B cell (primary cell): ENCODE measurements around the gene PTGDR. TPM values are rescaled to one million over a fixed set of nuclear protein-coding genes. Genes with fewer than 3 reads are reported as not detected.

Source experiments
- ATAC-seq: fragments of 200-7000 bp; cut with Tn5 transposase; one replicate; pipeline ENCODE4 v1.10.0; 2021; ENCODE audit warnings: low read depth, mild to moderate bottlenecking, moderate number of reproducible peaks, moderate library complexity
- CTCF ChIA-PET: fragments of 350-600 bp; sonication (Branson Sonifier 250); formaldehyde crosslinking; loops from one replicate; lab custom pipeline; 2021; ENCODE audit warnings: antibody characterized with exemption, inconsistent platforms; lab: Charles Lee
- POLR2A ChIA-PET: fragments of 350-600 bp; sonication (Branson Sonifier 250); formaldehyde crosslinking; loops from one replicate; lab custom pipeline; 2021; ENCODE audit warnings: antibody characterized with exemption; lab: Charles Lee
- DNase-seq: peaks from one replicate; pipeline ENCODE4 v3.0.0; 2013
- H2AFZ ChIP-seq: 2 replicates; pipeline ENCODE4 v1.6.1; 2012; ENCODE audit warnings: mild to moderate bottlenecking, low read depth, low read length; ENCODE audit not compliant: insufficient read depth, poor library complexity, severe bottlenecking
- H3K27ac ChIP-seq, 2 donors: 1 replicate in 1 of 2; 2 replicates in 1 of 2; pipeline ENCODE4 v1.5.1; 2012 to 2013; ENCODE audit warnings: low read length in 2 of 2, mild to moderate bottlenecking in 2 of 2, moderate library complexity in 1 of 2
- H3K27me3 ChIP-seq, 4 experiments: fragments of 200-600 bp in 1 of 4; sonication (generic) in 1 of 4; replicated peaks in 1 of 4; 1 replicate in 2 of 4; 2 replicates in 2 of 4; pipeline versions ENCODE4 v1.6.1 to v1.7.0; 2013 to 2016; ENCODE audit warnings: low read length in 3 of 4, mild to moderate bottlenecking in 2 of 4, mixed read lengths in 1 of 4, moderate library complexity in 1 of 4; ENCODE audit not compliant: insufficient read depth in 4 of 4, control insufficient read depth in 3 of 4; ENCODE audit errors: control extremely low read depth in 1 of 4
- H3K36me3 ChIP-seq, 2 experiments: replicated peaks in 1 of 2; 1 replicate in 1 of 2; 2 replicates in 1 of 2; pipeline versions ENCODE4 v1.6.1 to v1.7.1; 2013; ENCODE audit warnings: low read length in 1 of 2; ENCODE audit not compliant: insufficient read depth in 2 of 2, control insufficient read depth in 1 of 2; ENCODE audit errors: control extremely low read depth in 1 of 2, extremely low read depth in 1 of 2
- H3K4me1 ChIP-seq, 2 donors: fragments of 200-600 bp in 1 of 2; sonication (generic) in 1 of 2; 1 replicate in 1 of 2; 2 replicates in 1 of 2; pipeline versions ENCODE4 v1.5.1 to v1.6.1; 2013 to 2017; ENCODE audit warnings: low read length in 2 of 2; ENCODE audit not compliant: control insufficient read depth in 2 of 2, insufficient read depth in 2 of 2
- H3K4me2 ChIP-seq: replicated peaks from 2 replicates; pipeline ENCODE3; 2012; ENCODE audit warnings: mild to moderate bottlenecking, low read depth, low read length; ENCODE audit not compliant: poor library complexity, severe bottlenecking
- H3K4me3 ChIP-seq, 5 experiments: fragments of 200-600 bp in 1 of 5; sonication (generic) in 1 of 5; 1 replicate in 3 of 5; 2 replicates in 2 of 5; pipeline versions ENCODE4 v1.5.1 to v1.7.0; 2011 to 2016; ENCODE audit warnings: low read length in 4 of 5, mild to moderate bottlenecking in 4 of 5, low read depth in 2 of 5, control low read depth in 1 of 5, moderate library complexity in 1 of 5; ENCODE audit not compliant: insufficient read depth in 1 of 5; ENCODE audit errors: control extremely low read depth in 1 of 5, extremely low read depth in 1 of 5
- H3K79me2 ChIP-seq: fragments of 200-600 bp; sonication (generic); one replicate; pipeline ENCODE4 v1.6.0; 2016; ENCODE audit warnings: low read length; ENCODE audit not compliant: control insufficient read depth, insufficient read depth
- H3K9ac ChIP-seq: fragments of 200-600 bp; sonication (generic); 2 replicates; pipeline ENCODE4 v1.6.1; 2017; ENCODE audit warnings: mild to moderate bottlenecking, low read length, moderate library complexity
- H3K9me3 ChIP-seq, 3 donors: one replicate each; pipeline versions ENCODE4 v1.6.1 to v1.7.1; 2013; ENCODE audit warnings: low read length in 2 of 3; ENCODE audit not compliant: control insufficient read depth in 2 of 3, insufficient read depth in 1 of 3; ENCODE audit errors: control extremely low read depth in 1 of 3
- H4K20me1 ChIP-seq: 2 replicates; pipeline ENCODE4 v1.6.0; 2012; ENCODE audit warnings: mild to moderate bottlenecking, low read length; ENCODE audit not compliant: insufficient read depth, control insufficient read depth, poor library complexity, severe bottlenecking
- H3K27ac Mint-ChIP-seq: one replicate; pipeline ENCODE4 v1.8.0; 2021; ENCODE audit warnings: mixed read lengths
- H3K27me3 Mint-ChIP-seq: one replicate; pipeline ENCODE4 v1.8.0; 2021; ENCODE audit warnings: mixed read lengths
- H3K4me1 Mint-ChIP-seq: one replicate; pipeline ENCODE4 v1.8.0; 2021; ENCODE audit warnings: mixed read lengths
- H3K4me3 Mint-ChIP-seq: one replicate; pipeline ENCODE4 v1.8.0; 2021; ENCODE audit warnings: mixed read lengths
- H3K9me3 Mint-ChIP-seq: one replicate; pipeline ENCODE4 v1.8.0; 2022; ENCODE audit warnings: mixed read lengths; ENCODE audit not compliant: insufficient read depth
- CTCF ChIP-seq: fragments of 200-600 bp; IDR thresholded peaks from one replicate; pipeline ENCODE4 v1.8.0; 2022; ENCODE audit warnings: antibody characterized with exemption, mild to moderate bottlenecking
- EZH2 ChIP-seq: IDR thresholded peaks from 2 replicates; pipeline ENCODE4 v1.6.1; 2012; ENCODE audit warnings: borderline replicate concordance, low read depth, mild to moderate bottlenecking, moderate library complexity, low read length; ENCODE audit not compliant: insufficient read depth, poor library complexity, severe bottlenecking
- WGBS: methylation state at CpG from one replicate; pipeline ENCODE4 v1.1.5; 2013; ENCODE audit warnings: missing lambda C conversion rate; ENCODE audit not compliant: insufficient coverage; 5-methylcytosine and 5-hydroxymethylcytosine counted together
- intact Hi-C: fragments of 100-400 bp; cut with micrococcal nuclease; formaldehyde crosslinking; loops from one replicate; pipeline ENCODE4 v1.10.0; 2022
- polyA plus RNA-seq: library from polyadenylated mRNA; depleted of rRNA; stranded (reverse); fragments of >200 nt; gene quantifications from 2 replicates; pipeline ENCODE4 v1.2.3, GENCODE V29; 2012
- total RNA-seq, 2 donors: library from RNA; stranded (reverse); fragments of 120-200 nt in 1 of 2; gene quantifications; 1 replicate in 1 of 2; 2 replicates in 1 of 2; pipeline versions ENCODE4 v1.2.3 to v1.2.4, GENCODE V29; 2013 to 2022

Gene PTGDR
- total and polyA plus RNA-seq, 2 donors (not counting 1 experiment from before 2014, with no cell fraction given): 0.04 TPM; not detected in 1

GRCh38 chr14:52296378-52296777, 28.9 kb downstream of the PTGDR start:
- H3K79me2 ChIP-seq: no peaks in the 10 kb centered on the region
- no peak overlapping the region for H3K4me2 ChIP-seq
- H2AFZ ChIP-seq: no peak overlapping the region
- H3K9ac ChIP-seq: no peak overlapping the region
- no peaks in the 10 kb centered on the region for H3K9me3 ChIP-seq
- no peak overlapping the region for H3K27ac Mint-ChIP-seq
- H3K27me3 ChIP-seq: no peaks in the 10 kb centered on the region
- POLR2A ChIA-PET: no interaction called here
- intact Hi-C loops: loop anchor here (5.0 kb wide), 1 partner anchor 256 kb away; the partner anchor contains the start of genes GPR137C and TXNDC16
- DNase-seq: no peak
- no peaks in the 10 kb centered on the region for H3K4me1 Mint-ChIP-seq
- H3K36me3 ChIP-seq: no peaks in the 10 kb centered on the region
- H3K27me3 Mint-ChIP-seq: peaks cover 14% of the 10 kb centered on the region
- no peak for ATAC-seq
- TF ChIP-seq EZH2 (no peak), CTCF (no peak)
- no peaks in the 10 kb centered on the region for H4K20me1 ChIP-seq
- no peak overlapping the region for H3K4me3 Mint-ChIP-seq
- H3K27ac ChIP-seq: no peak overlapping the region
- no peak overlapping the region for H3K4me3 ChIP-seq
- H3K4me1 ChIP-seq: no peaks in the 10 kb centered on the region
- CTCF ChIA-PET: no interaction called here
- WGBS: no CpG with 5 or more reads among the region's 2 CpGs
- H3K9me3 Mint-ChIP-seq: no peaks in the 10 kb centered on the region

DNA sequence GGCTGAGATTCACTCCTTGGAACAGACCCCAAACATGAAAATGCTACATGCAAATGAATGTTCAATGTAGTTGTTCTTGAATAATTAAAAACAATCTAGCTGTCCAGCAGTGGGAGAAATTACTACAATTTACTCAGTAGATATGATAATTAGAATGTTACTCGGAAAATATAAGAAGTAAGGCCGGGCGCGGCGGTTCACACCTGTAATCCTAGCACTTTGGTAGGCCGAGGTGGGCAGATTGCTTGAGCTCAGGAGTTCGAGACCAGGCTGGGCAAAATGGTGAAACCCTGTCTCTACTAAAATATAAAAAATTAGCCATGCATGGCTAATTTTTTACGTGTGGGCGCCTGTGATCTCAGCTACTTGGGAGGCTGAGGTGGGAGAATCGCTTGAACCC, 31.3 kb downstream of the PTGDR start:
- no peak overlapping the region for H3K4me3 Mint-ChIP-seq
- ChIA-PET CTCF (interaction anchor here (0.8 to 3.3 kb wide), 11 partner anchors 8 to 1007 kb away, joined by 3 to 15 read pairs (median 3); no protein-coding TSS in a partner anchor), POLR2A (no interaction called here)
- H2AFZ ChIP-seq: no peak overlapping the region
- no peaks in the 10 kb centered on the region for H4K20me1 ChIP-seq
- intact Hi-C loops: loop anchor here (1.0 to 5.0 kb wide), 2 partner anchors 175 to 254 kb away; partner anchors contain the start of genes GPR137C and TXNDC16
- H3K36me3 ChIP-seq: no peaks in the 10 kb centered on the region
- WGBS: 91% methylated on average over 6 of the region's 10 CpGs
- H3K4me3 ChIP-seq: no peak overlapping the region
- H3K27ac ChIP-seq: no peak overlapping the region
- no peak for ATAC-seq
- no peaks in the 10 kb centered on the region for H3K9me3 ChIP-seq
- peaks cover 20% of the 10 kb centered on the region for H3K27me3 Mint-ChIP-seq
- no peak overlapping the region for H3K9ac ChIP-seq
- no peaks in the 10 kb centered on the region for H3K9me3 Mint-ChIP-seq
- no peak overlapping the region for H3K27ac Mint-ChIP-seq
- no peaks in the 10 kb centered on the region for H3K27me3 ChIP-seq
- H3K4me1 Mint-ChIP-seq: no peaks in the 10 kb centered on the region
- H3K4me1 ChIP-seq: no peaks in the 10 kb centered on the region
- DNase-seq: no peak
- no peaks in the 10 kb centered on the region for H3K79me2 ChIP-seq
- TF ChIP-seq EZH2 (no peak), CTCF (no peak)
- no peak overlapping the region for H3K4me2 ChIP-seq
